H9 (cell line): ENCODE data around the gene NUP210. TPM values are rescaled to one million over a fixed set of nuclear protein-coding genes. Genes with fewer than 3 reads are reported as not detected.

Source experiments
- DNase-seq: peaks from one replicate; pipeline ENCODE4 v3.0.0-alpha.2; 2017
- H2AFZ ChIP-seq: one replicate; pipeline ENCODE4 v1.6.1; 2013; ENCODE audit warnings: mild to moderate bottlenecking, low read length, control low read depth, moderate library complexity
- H2AK5ac ChIP-seq: 2 replicates; pipeline ENCODE4 v1.6.1; 2013; ENCODE audit warnings: low read length, control low read depth, mixed read lengths; ENCODE audit not compliant: insufficient read length
- H2BK120ac ChIP-seq: one replicate; pipeline ENCODE4 v1.6.1; 2013; ENCODE audit warnings: low read depth, mild to moderate bottlenecking, low read length, control low read depth, inconsistent platforms; ENCODE audit not compliant: poor library complexity, severe bottlenecking
- H2BK12ac ChIP-seq: 2 replicates; pipeline ENCODE4 v1.6.1; 2013; ENCODE audit warnings: low read length, control low read depth, mixed read lengths, low read depth; ENCODE audit not compliant: insufficient read length
- H2BK15ac ChIP-seq: 2 replicates; pipeline ENCODE4 v1.6.1; 2013; ENCODE audit warnings: low read depth, low read length, control low read depth
- H2BK20ac ChIP-seq: one replicate; pipeline ENCODE4 v1.6.1; 2013; ENCODE audit warnings: low read depth, mild to moderate bottlenecking, low read length, control low read depth, inconsistent platforms; ENCODE audit not compliant: poor library complexity, severe bottlenecking
- H2BK5ac ChIP-seq: 2 replicates; pipeline ENCODE4 v1.6.1; 2013; ENCODE audit warnings: low read length, control low read depth, mixed read lengths; ENCODE audit not compliant: insufficient read length
- H3K14ac ChIP-seq: 2 replicates; pipeline ENCODE4 v1.6.1; 2013; ENCODE audit warnings: low read length, control low read depth; ENCODE audit not compliant: insufficient read depth
- H3K18ac ChIP-seq: 2 replicates; pipeline ENCODE4 v1.6.1; 2013; ENCODE audit warnings: low read depth, mild to moderate bottlenecking, mixed read lengths, low read length, control low read depth; ENCODE audit not compliant: insufficient read length
- H3K23ac ChIP-seq: 2 replicates; pipeline ENCODE4 v1.6.1; 2013; ENCODE audit warnings: low read length, control low read depth, mixed read lengths, low read depth; ENCODE audit not compliant: insufficient read length
- H3K23me2 ChIP-seq: 2 replicates; pipeline ENCODE4 v1.6.1; 2013; ENCODE audit warnings: low read depth, mild to moderate bottlenecking, mixed read lengths, low read length, control low read depth; ENCODE audit not compliant: insufficient read length, poor library complexity, severe bottlenecking
- H3K27ac ChIP-seq: 2 replicates; pipeline ENCODE4 v1.5.1; 2013; ENCODE audit warnings: low read length, control low read depth, mixed read lengths, low read depth; ENCODE audit not compliant: insufficient read length
- H3K27me3 ChIP-seq: 2 replicates; pipeline ENCODE4 v1.6.1; 2013; ENCODE audit warnings: low read length, control low read depth, inconsistent platforms; ENCODE audit not compliant: insufficient read depth
- H3K4ac ChIP-seq: 2 replicates; pipeline ENCODE4 v1.6.1; 2013; ENCODE audit warnings: low read depth, mild to moderate bottlenecking, control low read depth, inconsistent platforms, low read length, moderate library complexity
- H3K4me1 ChIP-seq: 2 replicates; pipeline ENCODE4 v1.6.1; 2013; ENCODE audit warnings: low read length, control low read depth, inconsistent platforms; ENCODE audit not compliant: insufficient read depth
- H3K4me2 ChIP-seq: 2 replicates; pipeline ENCODE4 v1.6.1; 2013; ENCODE audit warnings: low read length, control low read depth, mixed read lengths; ENCODE audit not compliant: insufficient read length, insufficient read depth
- H3K56ac ChIP-seq: 2 replicates; pipeline ENCODE4 v1.6.1; 2013; ENCODE audit warnings: low read depth, mild to moderate bottlenecking, mixed read lengths, low read length, control low read depth; ENCODE audit not compliant: insufficient read length
- H3K79me1 ChIP-seq: 2 replicates; pipeline ENCODE4 v1.6.1; 2013; ENCODE audit warnings: low read depth, mild to moderate bottlenecking, moderate library complexity, low read length, control low read depth, inconsistent platforms; ENCODE audit not compliant: insufficient read depth, poor library complexity, severe bottlenecking
- H3K79me2 ChIP-seq: 2 replicates; pipeline ENCODE4 v1.6.1; 2013; ENCODE audit warnings: low read length, control low read depth, inconsistent platforms; ENCODE audit not compliant: insufficient read depth
- H3K9ac ChIP-seq: 2 replicates; pipeline ENCODE4 v1.6.1; 2013; ENCODE audit warnings: low read length, control low read depth, mixed read lengths; ENCODE audit not compliant: insufficient read length; ENCODE audit errors: extremely low read depth
- H3K9me3 ChIP-seq: one replicate; pipeline ENCODE4 v1.6.1; 2013; ENCODE audit warnings: low read depth, low read length, inconsistent platforms; ENCODE audit not compliant: control insufficient read depth
- H3T11ph ChIP-seq: one replicate; pipeline ENCODE4 v1.6.1; 2013; ENCODE audit warnings: mild to moderate bottlenecking, low read length, control low read depth, inconsistent platforms
- H4K20me1 ChIP-seq: one replicate; pipeline ENCODE4 v1.6.1; 2013; ENCODE audit not compliant: control insufficient read depth, insufficient read length, insufficient read depth
- H4K5ac ChIP-seq: 2 replicates; pipeline ENCODE4 v1.6.1; 2013; ENCODE audit warnings: low read depth, mild to moderate bottlenecking, mixed read lengths, low read length, control low read depth; ENCODE audit not compliant: insufficient read length
- H4K8ac ChIP-seq: replicated peaks from 2 replicates; pipeline ENCODE4 v1.6.1; 2013; ENCODE audit warnings: low read length, control low read depth, mixed read lengths, low read depth; ENCODE audit not compliant: insufficient read length
- H4K91ac ChIP-seq: 2 replicates; pipeline ENCODE4 v1.6.1; 2013; ENCODE audit warnings: low read depth, mild to moderate bottlenecking, moderate library complexity, mixed read lengths, low read length, control low read depth; ENCODE audit not compliant: insufficient read length
- H3K27ac Mint-ChIP-seq, 3 experiments: 2 replicates in 2 of 3; 3 replicates in 1 of 3; pipeline ENCODE4 v1.8.0; 2020 to 2021; ENCODE audit warnings: mixed read lengths in 3 of 3, mild to moderate bottlenecking in 1 of 3, moderate library complexity in 1 of 3
- H3K27me3 Mint-ChIP-seq: 2 replicates; pipeline ENCODE4 v1.8.0; 2021; ENCODE audit warnings: low read depth, mild to moderate bottlenecking, moderate library complexity, mixed read lengths
- H3K36me3 Mint-ChIP-seq, 3 experiments: 2 replicates in 2 of 3; 3 replicates in 1 of 3; pipeline ENCODE4 v1.8.0; 2020 to 2021; ENCODE audit warnings: low read depth in 3 of 3, mixed read lengths in 3 of 3; ENCODE audit not compliant: insufficient read depth in 1 of 3
- H3K4me1 Mint-ChIP-seq, 2 experiments: 2 replicates each; pipeline ENCODE4 v1.8.0; 2020; ENCODE audit warnings: mixed read lengths in 2 of 2
- H3K4me3 Mint-ChIP-seq, 2 experiments: 2 replicates in 1 of 2; 3 replicates in 1 of 2; pipeline ENCODE4 v1.8.0; 2020 to 2021; ENCODE audit warnings: mild to moderate bottlenecking in 2 of 2, mixed read lengths in 2 of 2, moderate library complexity in 1 of 2
- H3K9me3 Mint-ChIP-seq, 2 experiments: 2 replicates in 1 of 2; 3 replicates in 1 of 2; pipeline ENCODE4 v1.8.0; 2020; ENCODE audit warnings: mild to moderate bottlenecking in 2 of 2, mixed read lengths in 2 of 2, moderate library complexity in 1 of 2
- WGBS: extraction: QIAGEN DNeasy Blood & Tissue Kit; methylation state at CpG from one replicate; pipeline ENCODE4 v1.1.7; 2013; ENCODE audit warnings: missing lambda C conversion rate, low lambda C conversion rate, mixed read lengths; ENCODE audit not compliant: insufficient read length; ENCODE audit errors: extremely low coverage; 5-methylcytosine and 5-hydroxymethylcytosine counted together
- total RNA-seq: library from RNA; stranded (reverse); gene quantifications from 2 replicates; pipeline ENCODE4 v1.2.1, GENCODE V29; 2021
- TF ChIP-seq, protein P1 (sequence below): fragments of 200-600 bp; sonication (generic); conservative IDR thresholded peaks from 3 replicates; pipeline ENCODE4 v1.8.0; 2021; ENCODE audit warnings: antibody characterized with exemption, mild to moderate bottlenecking

NUP210 gene
- total RNA-seq, 1 experiment from 2014 or later: 48.8 TPM

DNA sequence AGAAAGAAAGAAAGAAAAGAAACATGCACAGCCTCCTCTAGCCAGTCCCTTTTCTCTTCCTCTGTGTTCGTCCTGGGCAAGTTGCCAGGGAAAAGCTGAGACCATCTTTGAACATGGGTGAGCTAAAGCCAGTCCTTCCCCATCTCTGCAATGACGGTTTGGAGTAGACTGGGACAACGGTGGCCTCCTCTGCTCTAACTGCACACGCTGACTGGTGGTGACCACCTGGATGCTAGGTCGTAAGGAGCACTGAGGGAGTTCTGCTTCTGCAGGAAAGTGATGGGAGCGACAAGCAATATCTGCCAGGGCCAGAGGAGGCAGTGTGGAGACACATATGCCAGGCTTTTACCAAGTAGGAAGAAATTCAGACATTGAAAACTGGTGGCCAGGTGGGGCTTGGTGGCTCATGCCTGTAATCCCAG is 111.7 kb downstream of the NUP210 start:
- H3K18ac ChIP-seq: no peak overlapping the region
- H3K4ac ChIP-seq: no peak overlapping the region
- Mint-ChIP-seq H3K4me1 (peaks cover 0 to 10% of the 10 kb centered on the region in 2 experiments), H3K36me3 (peaks cover 0 to 2% (median 0%) of the 10 kb centered on the region in 3 experiments; a peak in 1 of 7 replicates), H3K27me3 (peaks cover 3% of the 10 kb centered on the region), H3K9me3 (no peaks in the 10 kb centered on the region), H3K4me3 (no peak overlapping the region), H3K27ac (peak overlapping the region in 1 of 3 experiments; percentile 95; a peak in 1 of 7 replicates)
- H3K27ac ChIP-seq: no peak overlapping the region
- H3K4me2 ChIP-seq: no peak overlapping the region
- no peaks in the 10 kb centered on the region for H3K79me1 ChIP-seq
- no peak overlapping the region for H4K5ac ChIP-seq
- peak; percentile 86 for DNase-seq
- no peak overlapping the region for H2BK20ac ChIP-seq
- H3K23ac ChIP-seq: no peak overlapping the region
- no peaks in the 10 kb centered on the region for H3K9me3 ChIP-seq
- no peak overlapping the region for H2BK120ac ChIP-seq
- H4K91ac ChIP-seq: no peak overlapping the region
- no peak overlapping the region for H2BK15ac ChIP-seq
- H3K23me2 ChIP-seq: peaks cover 4% of the 10 kb centered on the region
- no CpG with 5 or more reads among the region's 6 CpGs for WGBS
- no peak overlapping the region for H2AFZ ChIP-seq
- no peaks in the 10 kb centered on the region for H3K27me3 ChIP-seq
- no peak overlapping the region for H3K14ac ChIP-seq
- no peak overlapping the region for H2BK12ac ChIP-seq
- no peaks in the 10 kb centered on the region for H3K79me2 ChIP-seq
- TF ChIP-seq, protein P1, sequence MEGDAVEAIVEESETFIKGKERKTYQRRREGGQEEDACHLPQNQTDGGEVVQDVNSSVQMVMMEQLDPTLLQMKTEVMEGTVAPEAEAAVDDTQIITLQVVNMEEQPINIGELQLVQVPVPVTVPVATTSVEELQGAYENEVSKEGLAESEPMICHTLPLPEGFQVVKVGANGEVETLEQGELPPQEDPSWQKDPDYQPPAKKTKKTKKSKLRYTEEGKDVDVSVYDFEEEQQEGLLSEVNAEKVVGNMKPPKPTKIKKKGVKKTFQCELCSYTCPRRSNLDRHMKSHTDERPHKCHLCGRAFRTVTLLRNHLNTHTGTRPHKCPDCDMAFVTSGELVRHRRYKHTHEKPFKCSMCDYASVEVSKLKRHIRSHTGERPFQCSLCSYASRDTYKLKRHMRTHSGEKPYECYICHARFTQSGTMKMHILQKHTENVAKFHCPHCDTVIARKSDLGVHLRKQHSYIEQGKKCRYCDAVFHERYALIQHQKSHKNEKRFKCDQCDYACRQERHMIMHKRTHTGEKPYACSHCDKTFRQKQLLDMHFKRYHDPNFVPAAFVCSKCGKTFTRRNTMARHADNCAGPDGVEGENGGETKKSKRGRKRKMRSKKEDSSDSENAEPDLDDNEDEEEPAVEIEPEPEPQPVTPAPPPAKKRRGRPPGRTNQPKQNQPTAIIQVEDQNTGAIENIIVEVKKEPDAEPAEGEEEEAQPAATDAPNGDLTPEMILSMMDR: peak; percentile 69
- H2BK5ac ChIP-seq: no peak overlapping the region
- no peak overlapping the region for H3K56ac ChIP-seq
- no peak overlapping the region for H3T11ph ChIP-seq
- no peaks in the 10 kb centered on the region for H4K20me1 ChIP-seq
- H3K9ac ChIP-seq: no peak overlapping the region
- no peaks in the 10 kb centered on the region for H3K4me1 ChIP-seq
- H4K8ac ChIP-seq: no peak overlapping the region
- H2AK5ac ChIP-seq: no peak overlapping the region
